Superior temporal gyrus (tissue), 1 donor: Measurements from ENCODE around the gene CBL.

Source experiments
- DNase-seq: peaks from one replicate; pipeline ENCODE4 v3.0.0-alpha.2; 2016; ENCODE audit errors: extremely low spot score

Gene CBL

DNA sequence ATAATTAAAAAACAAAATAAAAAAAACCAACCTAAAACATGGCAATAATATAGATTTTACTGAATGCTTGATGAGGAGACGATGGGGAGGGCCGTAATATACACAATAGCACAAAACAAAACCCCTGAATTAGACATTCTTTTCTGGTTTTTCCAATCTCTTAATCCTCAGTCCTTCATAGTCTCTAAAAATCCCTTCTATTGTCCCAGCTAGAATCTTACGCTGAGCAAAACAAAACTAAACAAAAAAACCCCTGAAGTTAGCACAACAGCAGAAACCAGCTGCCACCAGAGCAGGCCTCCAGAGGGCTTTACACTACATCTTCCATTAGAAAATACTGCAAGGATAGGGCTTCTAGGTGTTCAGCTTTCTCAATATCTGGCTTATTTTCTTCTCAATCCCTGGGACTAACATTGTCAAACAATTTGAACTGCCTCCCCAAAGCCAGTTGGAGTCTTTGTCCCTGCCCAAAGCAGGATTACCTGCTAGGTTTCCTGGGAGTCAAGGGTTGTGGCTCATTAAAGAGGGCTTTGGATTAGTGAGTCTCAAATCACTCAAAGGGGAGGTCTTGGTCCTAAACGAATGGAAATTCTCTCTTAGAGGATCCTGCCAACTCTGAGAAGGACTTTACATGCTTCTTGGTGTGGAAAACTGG is 126.1 kb downstream of the CBL start:
- DNase-seq = no peak

DNA sequence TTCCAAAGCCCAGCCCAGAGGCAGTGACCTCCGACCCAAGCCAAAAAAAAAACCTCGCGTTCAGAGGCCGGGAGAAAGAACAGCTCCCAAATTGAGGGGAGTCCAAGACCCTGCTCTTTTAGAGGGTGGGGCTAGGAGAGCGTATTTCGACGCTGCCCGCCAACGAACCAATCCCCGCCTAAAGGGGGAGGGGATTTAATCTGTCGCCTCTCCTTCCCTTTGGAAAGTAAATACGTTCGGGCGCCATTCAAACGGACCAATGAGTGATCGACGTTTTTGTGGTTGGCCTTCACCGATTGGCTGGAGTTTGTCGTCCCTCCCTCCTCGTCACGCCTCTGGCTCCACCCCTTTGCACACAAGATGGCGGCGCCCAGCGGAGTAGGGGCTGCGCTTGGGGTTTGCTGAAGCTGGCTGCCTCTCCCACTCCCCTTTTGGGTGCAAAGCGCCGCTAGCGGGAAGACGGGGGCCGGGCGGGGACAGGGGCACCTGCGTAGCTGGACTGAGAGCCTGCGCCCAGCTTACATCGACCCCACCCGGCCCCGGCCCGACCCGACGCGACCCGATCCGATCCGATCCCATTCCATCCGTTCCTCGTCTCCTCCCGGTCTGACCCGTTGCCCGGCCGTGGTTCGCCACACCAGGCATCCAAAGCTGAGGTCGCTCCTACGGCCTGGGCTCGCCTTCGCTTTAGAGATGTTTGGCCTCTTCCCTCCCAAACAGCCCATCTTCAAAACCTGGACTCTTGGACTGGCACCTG is 128.2 kb downstream of the CBL start, which contains the start of gene RNF26:
Gene RNF26 (plus strand): TSS at position 354 of the 757 bp plus-strand sequence. CDS start 596 bp downstream, outside the sequence.
- DNase-seq = peak; percentile 99

DNA sequence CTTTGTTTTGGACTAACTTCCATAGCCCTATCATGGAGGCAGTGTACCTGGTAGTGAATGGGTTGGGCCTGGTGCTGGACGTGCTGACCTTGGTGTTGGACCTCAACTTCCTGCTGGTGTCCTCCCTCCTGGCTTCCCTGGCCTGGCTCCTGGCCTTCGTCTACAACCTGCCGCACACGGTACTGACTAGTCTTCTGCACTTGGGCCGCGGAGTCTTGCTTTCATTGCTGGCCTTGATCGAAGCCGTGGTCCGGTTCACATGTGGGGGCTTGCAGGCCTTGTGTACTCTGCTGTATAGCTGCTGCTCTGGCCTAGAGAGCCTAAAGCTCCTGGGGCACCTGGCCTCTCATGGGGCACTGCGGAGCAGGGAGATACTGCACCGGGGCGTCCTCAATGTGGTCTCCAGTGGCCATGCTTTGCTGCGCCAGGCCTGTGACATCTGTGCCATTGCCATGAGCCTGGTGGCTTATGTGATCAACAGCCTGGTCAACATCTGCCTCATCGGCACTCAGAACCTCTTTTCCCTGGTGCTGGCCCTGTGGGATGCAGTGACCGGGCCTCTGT is 129.0 kb downstream of the CBL start:
- DNase-seq = no peak

DNA sequence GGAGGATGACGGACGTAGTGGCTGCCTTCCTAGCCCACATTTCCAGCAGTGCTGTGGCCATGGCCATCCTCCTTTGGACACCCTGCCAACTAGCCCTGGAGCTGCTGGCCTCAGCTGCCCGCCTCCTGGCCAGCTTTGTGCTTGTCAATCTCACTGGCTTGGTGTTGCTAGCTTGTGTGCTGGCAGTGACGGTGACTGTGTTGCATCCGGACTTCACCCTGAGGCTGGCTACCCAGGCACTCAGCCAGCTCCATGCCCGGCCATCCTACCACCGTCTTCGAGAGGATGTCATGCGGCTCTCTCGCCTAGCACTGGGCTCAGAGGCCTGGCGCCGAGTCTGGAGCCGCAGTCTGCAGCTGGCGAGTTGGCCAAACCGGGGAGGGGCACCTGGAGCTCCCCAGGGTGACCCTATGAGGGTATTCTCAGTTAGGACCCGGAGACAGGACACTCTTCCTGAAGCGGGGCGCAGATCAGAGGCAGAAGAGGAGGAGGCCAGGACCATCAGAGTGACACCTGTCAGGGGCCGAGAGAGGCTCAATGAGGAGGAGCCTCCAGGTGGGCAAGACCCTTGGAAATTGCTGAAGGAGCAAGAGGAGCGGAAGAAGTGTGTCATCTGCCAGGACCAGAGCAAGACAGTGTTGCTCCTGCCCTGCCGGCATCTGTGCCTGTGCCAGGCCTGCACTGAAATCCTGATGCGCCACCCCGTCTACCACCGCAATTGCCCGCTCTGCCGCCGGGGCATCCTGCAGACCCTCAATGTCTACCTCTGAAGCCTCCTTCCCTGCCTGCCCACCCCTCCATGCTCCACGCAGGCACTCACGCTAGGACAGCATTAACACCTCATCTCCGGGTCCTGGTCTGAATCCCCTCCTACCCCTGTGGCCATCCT is 129.8 kb downstream of the CBL start:
- no peak for DNase-seq

DNA sequence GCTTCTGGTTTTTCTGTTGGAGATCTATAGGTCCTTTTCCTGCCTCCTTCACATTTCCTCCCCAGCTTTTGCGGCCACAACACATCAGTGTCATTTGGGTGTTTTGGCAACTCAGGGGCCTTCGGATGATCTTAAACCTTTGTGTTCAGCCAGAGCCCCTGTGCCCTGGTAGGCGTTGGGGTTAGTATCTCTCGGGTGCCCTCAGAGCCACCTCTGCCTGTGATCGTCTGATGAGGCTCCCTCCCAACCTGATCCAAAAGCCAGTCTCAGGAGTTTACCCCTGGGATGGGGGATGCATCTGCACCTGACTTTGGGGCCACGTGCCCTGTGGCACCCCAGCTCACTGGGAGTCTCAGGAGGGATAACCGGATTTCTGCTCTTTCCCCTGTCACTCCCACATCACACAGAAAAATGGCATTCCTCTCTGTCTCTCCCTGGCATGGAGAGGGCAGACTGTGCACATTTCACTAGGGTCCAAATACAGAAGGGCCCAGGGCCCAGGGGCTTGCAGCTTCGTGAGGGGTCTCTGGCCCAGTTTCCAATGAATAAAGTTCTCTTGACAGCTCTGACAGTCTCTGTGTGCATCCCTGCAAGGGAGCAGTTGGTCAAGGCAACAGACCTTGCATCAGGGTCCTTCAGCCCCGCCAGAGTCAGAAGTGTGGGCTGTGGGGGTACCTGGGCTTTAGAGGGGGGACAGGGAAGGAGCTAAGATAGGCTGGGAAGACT is 130.8 kb downstream of the CBL start:
- no peak for DNase-seq

DNA sequence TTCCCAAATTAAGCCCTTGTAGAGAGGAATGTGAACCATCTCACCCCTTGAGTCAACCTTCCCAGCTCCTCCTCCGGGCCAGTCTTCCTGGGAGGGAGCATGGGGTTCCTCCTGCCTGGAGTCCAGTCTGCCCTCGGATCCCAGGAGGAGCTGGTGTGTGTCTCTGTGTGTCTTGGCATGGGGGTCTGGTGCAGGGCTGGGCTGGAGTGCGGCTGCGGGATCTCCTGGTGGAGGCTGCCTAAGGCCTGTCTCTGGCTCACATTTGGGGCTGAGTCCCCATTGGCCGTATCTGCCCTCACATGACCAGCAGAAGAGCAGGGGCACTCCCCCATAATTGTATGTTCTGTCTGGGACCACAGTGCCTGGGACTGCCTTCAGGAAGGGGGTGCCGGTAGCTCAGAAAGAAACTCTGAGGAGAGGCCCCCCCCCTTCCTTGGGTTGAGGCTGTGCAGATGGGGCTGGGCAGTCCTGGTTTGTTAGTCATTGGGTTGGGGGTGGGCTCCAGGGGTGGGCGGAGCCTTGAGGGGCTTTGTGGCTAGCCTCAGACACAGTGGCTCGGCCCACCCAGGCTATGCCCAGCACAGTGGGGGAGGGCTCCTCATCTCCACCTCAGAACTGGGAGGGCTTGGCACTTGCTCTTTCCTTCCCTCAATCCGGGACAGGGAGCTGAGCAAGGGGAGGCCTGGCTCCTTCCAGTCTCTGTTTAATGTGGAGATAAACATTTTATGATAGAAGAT is 131.6 kb downstream of the CBL start:
- no peak for DNase-seq

DNA sequence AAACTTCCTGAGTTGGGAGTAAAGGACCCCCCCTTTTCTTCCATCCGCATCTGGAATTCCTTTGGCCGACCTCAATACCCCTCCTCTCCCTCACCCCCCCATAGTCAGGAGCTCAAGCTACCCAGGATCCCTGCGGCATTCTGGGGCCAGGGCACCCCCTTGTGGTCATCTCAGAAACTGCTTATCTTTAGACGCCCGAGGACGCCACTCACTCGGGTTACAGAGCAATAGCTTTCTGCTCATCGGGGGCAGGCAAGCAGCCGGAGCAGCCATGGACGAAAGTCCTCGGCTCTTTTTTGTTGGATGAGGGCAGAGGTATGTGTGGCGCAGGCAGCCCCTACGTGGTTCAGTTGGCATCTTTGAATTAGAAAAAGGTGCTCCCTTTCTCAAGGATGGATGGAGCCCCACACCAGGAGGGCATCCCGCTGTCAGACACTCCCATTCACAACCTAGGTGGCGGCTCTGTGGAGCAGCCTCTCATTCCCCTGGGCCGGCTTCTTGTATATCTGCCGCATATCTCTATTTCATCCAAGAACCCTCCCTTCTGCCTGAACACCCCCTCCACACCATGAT is 132.3 kb downstream of the CBL start:
- DNase-seq = peak; percentile 93

DNA sequence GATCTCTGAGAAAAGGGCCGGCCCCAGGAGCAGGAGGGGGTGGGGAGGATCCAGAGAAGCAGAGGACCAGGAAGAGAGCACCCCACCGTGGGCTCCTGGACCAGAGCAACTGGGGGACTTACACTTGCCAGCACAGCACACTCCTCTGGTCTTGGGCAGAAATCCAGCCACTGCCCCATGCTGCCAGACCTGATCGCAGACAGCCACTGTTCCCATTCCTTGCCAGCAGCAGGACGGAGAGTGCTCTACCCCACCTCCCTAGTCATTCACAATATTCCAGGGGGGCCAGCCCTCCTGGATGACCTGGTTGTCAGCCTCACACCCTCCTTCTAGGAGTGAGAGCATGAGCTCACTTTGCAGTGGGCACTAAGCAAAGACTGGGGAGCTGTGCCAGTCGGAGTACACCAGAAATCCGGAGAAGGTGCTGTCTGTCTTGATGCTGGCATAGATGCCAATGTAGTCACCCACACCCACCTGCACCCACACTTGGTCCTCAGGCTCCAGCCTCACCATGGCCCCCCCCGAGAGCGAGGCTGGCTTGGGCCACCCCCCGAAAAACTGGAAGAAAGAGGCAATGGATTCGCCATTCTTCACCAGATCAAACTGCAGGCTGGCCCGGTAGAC is 132.9 kb downstream of the CBL start:
- DNase-seq = no peak

DNA sequence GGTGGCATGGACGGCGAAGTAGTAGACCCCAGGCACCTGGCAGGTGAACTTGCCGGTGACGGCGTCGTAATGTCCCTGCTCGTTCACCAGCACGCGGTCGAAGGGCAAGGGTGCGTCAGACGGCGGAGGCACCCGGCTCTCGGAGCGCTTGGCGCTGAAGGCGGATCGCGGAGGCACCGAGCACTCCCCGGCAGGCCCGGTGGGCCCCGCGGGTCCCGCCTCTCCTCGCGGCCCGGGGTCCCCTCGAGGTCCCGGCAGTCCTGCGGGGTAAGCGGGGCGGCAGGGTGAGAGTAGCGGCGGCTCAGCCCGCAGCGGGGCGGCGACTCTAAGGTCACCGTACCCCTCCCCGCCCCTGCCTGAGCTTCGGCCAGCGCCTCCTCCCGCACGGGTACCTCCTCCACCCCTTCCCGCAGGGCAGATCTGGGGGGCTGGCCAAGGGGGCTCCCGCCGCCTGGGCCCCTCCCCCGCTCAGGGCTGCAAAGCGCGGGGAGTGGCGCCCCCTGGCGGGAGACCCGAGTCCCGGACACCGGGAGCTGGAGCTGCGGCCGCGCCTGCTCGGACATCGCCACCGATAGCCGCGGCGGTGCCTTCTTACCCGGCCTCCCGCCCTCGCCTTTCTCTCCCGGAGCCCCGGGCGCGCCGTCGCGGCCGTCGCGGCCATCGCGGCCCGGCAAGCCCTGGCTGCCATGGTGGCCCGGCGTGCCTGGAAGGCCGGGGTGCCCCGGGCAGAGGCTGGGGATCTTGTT is 133.6 kb downstream of the CBL start:
- DNase-seq = peak; percentile 73

DNA sequence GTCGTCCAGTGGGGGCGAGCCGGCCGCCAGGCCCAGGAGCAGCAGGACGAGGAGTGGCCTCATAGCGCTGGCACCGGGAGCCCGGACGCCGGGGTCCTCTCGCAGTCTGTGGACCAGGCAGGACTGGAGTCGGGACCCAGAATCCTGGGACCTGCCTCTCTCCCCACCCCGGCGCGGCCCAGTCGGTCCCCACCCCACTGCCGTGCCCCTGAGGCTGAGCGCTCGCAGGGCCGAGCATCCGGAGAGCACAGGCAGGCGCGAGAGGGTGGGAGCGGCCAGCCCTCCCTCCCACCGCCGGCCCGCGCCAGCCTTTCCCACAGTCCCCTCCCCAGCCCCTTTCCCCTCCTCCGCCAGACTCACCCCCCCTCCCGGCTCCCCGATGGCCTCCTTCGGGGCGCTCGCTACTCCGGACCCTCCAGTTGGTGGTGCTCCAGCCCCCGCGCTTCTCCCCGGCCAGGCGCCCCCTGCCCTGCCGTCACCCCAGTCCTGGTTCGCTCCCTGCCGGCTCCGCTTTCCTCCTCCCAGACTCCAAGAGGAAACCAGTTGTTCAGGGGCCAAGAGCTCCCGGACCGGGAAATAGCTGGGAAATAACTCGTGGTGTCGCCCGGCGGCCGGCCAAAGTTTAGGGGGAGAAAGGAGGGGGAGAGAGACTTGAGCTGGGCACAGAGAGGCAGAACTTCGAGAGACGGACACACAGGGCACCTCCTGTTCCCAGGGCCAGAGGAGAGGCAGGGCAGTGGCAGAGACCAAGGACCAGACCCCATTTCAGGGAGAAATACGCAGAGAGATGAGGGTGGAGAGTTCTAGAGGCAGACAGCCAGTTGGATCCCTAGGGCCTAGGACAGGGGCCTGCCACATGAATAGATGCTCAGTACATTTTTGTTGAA is 134.4 kb downstream of the CBL start, which contains the start of gene C1QTNF5:
Gene C1QTNF5 (minus strand): TSS at position 549 of the 887 bp plus-strand sequence. CDS start 486 bp downstream, at position 63.
- no peak for DNase-seq

DNA sequence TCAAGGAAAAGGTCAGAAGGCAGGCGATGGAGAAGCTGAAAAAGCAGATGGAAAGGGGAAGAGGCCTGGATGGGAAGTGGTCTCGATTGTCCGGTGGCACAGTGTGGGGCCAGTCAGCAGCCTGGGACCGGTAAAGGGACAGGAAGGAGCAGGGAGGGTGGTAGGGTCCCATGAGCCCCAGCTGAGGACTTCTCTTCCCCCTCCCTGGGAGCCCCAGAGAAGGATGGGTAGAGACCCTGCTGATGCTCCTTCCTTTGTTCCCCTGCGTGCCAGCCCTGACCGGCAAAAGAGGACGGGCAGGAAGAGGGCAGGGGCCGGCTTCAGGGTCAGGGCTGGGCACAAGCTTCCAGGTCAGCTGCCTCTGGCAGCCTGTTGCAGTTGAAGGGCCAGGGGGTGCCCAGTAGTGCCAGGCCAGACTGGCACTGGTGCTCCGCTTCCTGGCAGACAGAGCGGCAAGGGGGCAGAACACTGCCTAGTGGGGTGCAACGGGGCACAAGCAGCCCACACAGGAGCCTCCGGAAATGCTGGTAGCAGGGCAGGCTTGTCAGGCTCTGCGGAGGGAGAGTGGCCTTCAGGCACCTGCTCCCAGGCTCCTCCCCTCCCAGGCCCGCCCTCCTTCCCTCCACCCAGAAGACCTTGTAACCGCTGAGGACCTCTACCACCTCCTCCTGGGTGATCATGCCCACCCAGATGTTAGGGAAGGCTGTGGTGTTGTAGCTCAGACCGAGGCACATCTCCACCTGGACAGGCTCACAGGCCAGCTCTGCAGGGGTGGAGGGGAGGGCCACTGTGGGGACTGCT is 135.3 kb downstream of the CBL start:
- DNase-seq = no peak

DNA sequence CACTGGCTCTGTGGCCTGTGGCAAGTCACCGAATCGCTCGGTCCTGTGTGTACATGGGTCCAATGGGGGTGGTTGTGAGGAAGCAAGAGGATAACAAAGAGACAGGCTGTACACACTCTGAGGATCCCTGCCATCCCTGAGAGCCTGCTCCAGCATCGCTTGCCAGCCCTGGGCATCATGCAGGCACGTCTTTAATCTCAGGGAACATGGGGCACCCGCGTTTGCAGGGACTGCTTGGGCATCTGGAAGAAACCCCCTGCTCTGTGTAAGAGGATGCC is 135.8 kb downstream of the CBL start:
- DNase-seq = no peak

DNA sequence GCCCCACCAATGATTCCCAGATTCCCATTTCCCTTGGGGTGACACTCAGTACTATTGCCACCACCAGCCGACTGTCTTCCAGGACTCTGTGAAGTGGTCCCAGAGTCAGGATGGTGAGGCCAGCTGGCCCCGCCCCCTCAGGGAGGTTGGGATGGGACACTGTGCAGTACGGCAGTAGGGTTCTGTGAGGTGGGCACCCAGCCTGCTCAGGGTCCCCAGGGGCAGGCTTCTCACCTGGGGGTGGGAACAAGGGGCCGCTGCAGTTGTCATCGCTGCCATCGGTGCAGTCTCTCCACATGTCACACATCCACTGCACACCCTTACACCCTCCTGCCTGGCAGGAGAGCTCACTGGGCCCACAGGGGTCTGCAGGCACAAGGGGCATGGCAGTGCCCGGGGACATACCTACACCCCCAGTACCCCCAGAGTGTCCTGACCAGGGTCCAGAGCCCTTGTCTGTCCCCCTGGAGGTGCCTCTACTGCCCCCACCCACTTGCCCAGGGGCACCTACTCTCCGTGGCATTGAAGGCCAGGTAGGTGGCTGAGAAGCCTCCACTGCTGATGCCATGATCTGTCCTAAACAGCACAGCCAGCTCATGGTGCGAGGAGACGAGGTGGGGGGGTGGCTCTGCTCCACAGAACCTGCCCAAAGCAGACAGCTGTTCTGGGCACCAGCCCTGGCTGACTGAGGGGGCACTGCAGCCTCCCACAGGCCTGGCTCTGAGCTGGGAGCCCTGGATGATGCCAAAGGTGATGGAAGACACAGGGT is 136.4 kb downstream of the CBL start:
- DNase-seq = no peak

DNA sequence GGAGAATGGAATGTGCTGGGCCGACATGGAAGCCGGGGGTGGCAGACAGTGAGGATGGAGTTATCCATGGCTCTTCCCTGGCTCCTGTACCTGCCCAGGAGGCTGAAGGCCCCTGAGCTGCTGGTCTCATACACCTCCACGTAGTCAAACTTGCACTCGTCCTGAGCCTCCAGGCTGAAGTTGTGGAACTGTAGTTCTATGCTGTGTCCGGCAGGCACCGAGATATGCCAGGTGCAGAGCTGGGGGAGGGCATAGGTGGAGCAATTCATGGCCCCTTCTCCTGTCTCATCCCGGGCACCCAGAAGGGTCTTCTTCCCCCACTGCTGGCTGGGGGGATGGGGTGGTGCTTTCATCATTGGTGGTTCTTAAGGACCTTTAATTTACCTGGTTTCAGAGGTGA is 137.6 kb downstream of the CBL start:
- DNase-seq = no peak

DNA sequence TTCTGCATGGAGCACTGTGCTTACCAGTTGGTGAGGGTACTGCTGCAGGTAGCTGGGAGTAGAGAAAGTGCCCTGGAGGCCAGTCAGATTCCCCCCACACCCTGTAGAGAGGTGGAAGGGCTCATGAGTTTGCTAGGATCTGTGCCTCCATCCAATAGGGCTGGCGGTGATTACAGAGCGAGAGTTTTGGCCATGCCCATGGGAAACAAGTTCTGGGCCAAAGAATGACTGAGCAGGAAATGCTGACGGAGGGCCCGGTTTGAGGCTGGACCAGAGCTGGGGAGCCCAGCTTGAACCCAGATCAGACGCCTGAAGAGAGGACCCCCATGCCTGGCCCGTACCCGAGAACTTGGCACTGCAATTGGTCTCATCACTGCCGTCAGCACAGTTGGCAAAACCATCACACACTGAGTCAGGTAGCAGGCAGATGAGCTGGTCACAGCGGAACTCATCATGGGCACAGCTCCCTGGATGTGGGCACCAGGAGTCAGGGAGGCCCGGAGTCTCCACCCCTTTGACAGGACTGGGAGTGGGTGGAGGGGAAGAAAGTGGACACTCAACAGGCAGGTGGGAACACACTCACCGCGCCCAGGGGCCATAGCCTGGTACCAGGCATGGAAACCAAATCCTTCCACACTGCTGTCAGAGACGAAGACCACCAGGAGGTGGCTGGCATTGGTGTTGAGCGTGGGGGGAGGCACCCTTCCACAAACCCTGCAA is 138.3 kb downstream of the CBL start:
- DNase-seq = no peak

DNA sequence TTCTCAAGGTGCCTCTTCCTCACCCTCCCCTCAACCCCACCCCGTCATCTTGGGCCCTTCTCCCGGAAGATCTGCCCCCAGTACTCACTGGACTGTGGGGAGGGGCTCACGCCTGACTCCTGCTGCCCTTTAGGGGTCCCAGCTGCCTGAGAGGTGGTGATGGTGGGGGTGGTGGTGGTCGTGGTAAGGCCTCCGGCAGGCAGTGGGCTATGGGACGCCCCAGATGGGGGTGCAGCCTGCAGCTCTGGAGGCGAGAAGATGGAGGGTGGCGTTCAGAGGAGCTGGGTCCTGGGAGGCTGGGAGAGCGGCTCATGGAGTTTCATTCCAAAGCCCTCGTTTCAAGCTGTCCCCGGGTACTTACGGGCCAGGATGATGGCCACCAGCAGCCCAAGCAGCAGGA is 139.5 kb downstream of the CBL start:
- no peak for DNase-seq
